AG04450 (cell line): Measurements from ENCODE around the gene ZCCHC24. TPM values are rescaled to one million over a fixed set of nuclear protein-coding genes. Genes with fewer than 3 reads are reported as not detected.

Experiments used
- CTCF ChIA-PET: fragments of 300-600, 350-600 bp; formaldehyde crosslinking; extraction: SDS; loops from one replicate; lab custom pipeline; 2022; ENCODE audit warnings: antibody characterized with exemption, inconsistent platforms; lab: Charles Lee
- POLR2A ChIA-PET: fragments of 350-600 bp; formaldehyde crosslinking; extraction: SDS; loops from one replicate; lab custom pipeline; 2021; ENCODE audit warnings: antibody characterized with exemption, inconsistent platforms; lab: Yijun Ruan, JAX
- DNase-seq: peaks from one replicate; pipeline ENCODE4 v3.0.0-alpha.2; 2011; ENCODE audit warnings: low read depth, low spot score
- H3K27ac ChIP-seq: one replicate; pipeline ENCODE4 v1.5.1; 2012; ENCODE audit warnings: low read depth, low read length, control low read depth
- H3K27me3 ChIP-seq: one replicate; pipeline ENCODE4 v1.6.0; 2012; ENCODE audit warnings: low read length; ENCODE audit not compliant: control insufficient read depth, insufficient read depth
- H3K4me3 ChIP-seq: 2 replicates; pipeline ENCODE4 v1.5.1; 2011; ENCODE audit warnings: mild to moderate bottlenecking, low read depth, low read length, control low read depth
- H3K9me3 ChIP-seq: 2 replicates; pipeline ENCODE4 v1.5.1; 2012; ENCODE audit warnings: low read length; ENCODE audit not compliant: control insufficient read depth, insufficient read depth
- polyA plus RNA-seq: library from polyadenylated mRNA; depleted of rRNA; stranded (reverse); fragments of >200 nt; gene quantifications from 2 replicates; pipeline ENCODE4 v1.2.3, GENCODE V29; 2011
- TF ChIP-seq, protein P1 (sequence below): IDR thresholded peaks from 2 replicates; pipeline ENCODE4 v1.5.1; 2011; ENCODE audit warnings: low read depth, low read length, control low read depth, inconsistent platforms

ZCCHC24 gene
- polyA plus RNA-seq, 1 experiment, result 37.4 TPM

DNA sequence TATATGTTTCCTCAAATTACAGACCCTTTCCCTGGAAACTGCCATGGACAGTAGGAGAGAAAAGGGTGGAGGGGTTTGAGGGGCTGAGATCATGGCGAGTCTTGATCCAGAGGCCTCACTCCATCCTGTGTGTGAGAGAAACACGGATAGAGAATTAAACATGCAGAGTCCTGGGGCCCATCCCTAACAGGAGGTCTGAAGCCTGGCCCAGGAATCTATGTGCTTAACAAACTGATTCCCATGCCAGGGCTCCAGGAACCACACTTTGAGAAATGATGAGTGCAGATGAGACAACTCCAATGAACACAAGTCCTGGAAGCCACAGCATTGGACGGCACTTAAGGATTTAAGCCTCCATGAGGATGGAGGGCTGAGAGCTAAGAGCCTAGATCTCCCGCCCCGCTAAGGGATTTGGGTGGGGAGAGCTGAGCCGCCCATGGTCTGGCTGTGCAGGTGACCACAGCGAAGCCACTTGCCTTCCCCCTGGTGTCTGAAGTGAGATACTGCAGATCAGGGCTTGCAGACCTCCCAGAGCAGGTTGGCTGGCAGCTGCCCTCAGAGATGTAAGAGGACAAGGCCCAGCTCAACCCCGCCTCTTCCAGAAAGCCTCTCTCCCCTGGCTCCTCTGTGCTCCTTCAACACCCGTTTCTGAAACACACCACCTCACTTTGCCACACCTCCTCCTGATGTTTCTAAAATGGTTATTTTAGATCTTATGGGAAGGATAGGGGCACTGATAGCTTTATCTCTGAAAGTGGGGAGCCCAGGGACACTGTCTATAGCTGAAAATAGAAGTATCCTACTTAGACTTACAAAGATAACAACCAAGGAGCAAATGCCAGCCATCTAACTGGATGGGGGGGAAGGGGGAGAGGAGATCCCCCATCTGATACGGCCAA lies 42.1 kb upstream of the ZCCHC24 start:
- Histone ChIP-seq H3K27me3 (no peaks in the 10 kb centered on the region), H3K9me3 (no peaks in the 10 kb centered on the region), H3K4me3 (no peak overlapping the region), H3K27ac (peak overlapping the region; percentile 88)
- POLR2A ChIA-PET, result interaction anchor here (0.5 to 1.9 kb wide), 7 partner anchors 9 to 96 kb away, joined by 3 to 12 read pairs (median 4); no protein-coding TSS in a partner anchor
- no peak for DNase-seq
- TF ChIP-seq, protein P1, sequence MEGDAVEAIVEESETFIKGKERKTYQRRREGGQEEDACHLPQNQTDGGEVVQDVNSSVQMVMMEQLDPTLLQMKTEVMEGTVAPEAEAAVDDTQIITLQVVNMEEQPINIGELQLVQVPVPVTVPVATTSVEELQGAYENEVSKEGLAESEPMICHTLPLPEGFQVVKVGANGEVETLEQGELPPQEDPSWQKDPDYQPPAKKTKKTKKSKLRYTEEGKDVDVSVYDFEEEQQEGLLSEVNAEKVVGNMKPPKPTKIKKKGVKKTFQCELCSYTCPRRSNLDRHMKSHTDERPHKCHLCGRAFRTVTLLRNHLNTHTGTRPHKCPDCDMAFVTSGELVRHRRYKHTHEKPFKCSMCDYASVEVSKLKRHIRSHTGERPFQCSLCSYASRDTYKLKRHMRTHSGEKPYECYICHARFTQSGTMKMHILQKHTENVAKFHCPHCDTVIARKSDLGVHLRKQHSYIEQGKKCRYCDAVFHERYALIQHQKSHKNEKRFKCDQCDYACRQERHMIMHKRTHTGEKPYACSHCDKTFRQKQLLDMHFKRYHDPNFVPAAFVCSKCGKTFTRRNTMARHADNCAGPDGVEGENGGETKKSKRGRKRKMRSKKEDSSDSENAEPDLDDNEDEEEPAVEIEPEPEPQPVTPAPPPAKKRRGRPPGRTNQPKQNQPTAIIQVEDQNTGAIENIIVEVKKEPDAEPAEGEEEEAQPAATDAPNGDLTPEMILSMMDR, result peak; percentile 63
- CTCF ChIA-PET, result interaction anchor here (0.6 to 4.5 kb wide), 14 partner anchors 11 to 113 kb away, joined by 3 to 42 read pairs (median 3); no protein-coding TSS in a partner anchor

DNA sequence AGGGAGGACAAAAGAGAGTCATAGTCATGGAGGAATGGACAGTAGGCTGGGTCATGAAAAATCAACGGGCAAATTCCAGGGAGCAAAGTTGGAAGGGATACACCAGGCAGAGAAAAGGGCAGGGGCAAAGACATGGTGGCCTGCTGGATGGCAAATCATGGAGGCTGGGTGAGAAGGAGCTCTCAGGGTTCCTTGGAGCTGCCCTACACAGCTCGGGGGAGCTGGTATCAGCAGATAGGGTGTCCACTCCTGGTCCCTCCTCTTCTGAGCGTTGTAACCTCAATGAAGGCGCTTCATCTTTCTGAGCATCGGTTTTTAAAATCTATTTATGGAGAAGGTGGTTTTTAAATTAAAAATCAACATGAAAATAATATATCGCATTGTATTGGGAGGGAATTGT lies 39.1 kb upstream of the ZCCHC24 start:
- Histone ChIP-seq H3K27ac (no peak overlapping the region), H3K9me3 (no peaks in the 10 kb centered on the region), H3K4me3 (no peak overlapping the region), H3K27me3 (no peaks in the 10 kb centered on the region)
- ChIA-PET CTCF (no interaction called here), POLR2A (no interaction called here)
- no peak for DNase-seq
- TF ChIP-seq, protein P1, result no peak

DNA sequence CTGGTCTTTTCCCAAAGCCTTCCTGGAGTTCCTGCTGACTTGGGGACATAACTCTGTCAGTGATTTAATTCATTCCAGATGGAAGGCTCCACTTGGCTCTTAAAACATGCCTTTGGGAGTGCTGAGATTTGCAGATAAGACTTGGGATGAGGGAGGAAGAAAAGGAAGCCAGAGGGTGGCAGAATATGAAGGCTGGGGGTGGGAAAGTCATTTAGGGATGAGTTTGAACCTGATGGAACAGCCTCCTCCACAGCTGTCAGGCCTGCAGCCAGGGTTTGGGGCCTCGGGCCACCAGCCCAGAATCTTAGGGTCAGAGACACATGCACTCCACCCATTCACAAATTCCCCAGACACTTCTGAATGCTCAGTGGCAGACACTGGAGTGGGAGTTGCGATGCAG lies 38.5 kb upstream of the ZCCHC24 start:
- Histone ChIP-seq H3K4me3 (no peak overlapping the region), H3K27ac (no peak overlapping the region), H3K9me3 (no peaks in the 10 kb centered on the region), H3K27me3 (no peaks in the 10 kb centered on the region)
- TF ChIP-seq, protein P1, result no peak
- no peak for DNase-seq
- ChIA-PET POLR2A (no interaction called here), CTCF (interaction anchor here (1.9 kb wide), 1 partner anchor 109 kb away, joined by 4 read pairs; no protein-coding TSS in a partner anchor)

DNA sequence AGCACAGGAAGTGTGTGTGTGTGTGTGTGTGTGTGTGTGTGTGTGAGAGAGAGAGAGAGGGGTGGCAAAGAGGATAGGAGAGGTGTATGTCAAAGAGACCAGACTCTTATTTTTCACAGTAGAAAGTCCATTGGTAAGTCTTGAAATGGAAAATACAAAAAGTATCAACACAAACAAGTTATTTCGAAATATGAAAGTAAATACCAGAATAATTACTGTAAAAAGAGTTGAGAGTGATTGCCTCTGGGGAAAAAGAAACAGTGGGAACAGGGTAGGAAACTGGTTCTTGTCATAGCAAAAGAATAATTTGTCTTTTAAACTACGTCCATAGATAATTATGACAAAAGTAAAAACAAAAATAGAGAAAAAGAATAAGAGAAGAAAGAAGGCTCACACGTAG lies 37.9 kb upstream of the ZCCHC24 start:
- no peak for DNase-seq
- no peaks in the 10 kb centered on the region for H3K9me3 ChIP-seq
- H3K4me3 ChIP-seq, result no peak overlapping the region
- no peaks in the 10 kb centered on the region for H3K27me3 ChIP-seq
- TF ChIP-seq, protein P1, result no peak
- POLR2A ChIA-PET, result no interaction called here
- H3K27ac ChIP-seq, result no peak overlapping the region
- CTCF ChIA-PET, result interaction anchor here (1.2 to 1.9 kb wide), 2 partner anchors 15 to 109 kb away, joined by 4 to 5 read pairs; no protein-coding TSS in a partner anchor

DNA sequence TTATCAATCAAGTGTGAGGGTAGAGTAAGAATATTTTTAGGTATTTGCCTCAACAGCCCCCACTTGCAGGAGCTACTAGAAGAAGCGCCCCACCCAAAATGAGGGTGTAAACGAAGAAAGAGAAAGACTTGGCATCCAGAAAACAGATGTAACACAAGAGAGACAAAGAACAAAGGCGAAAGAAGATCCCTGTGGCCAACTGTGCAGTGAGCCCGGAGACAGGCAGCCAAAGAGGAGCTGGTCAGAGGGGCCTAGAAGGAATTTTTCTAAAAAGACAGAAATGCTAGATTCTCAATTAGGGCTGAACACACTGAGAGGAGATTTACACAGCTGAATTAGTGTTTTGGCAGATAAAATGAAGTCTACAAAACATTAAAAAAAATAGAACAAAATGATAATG lies 37.3 kb upstream of the ZCCHC24 start:
- CTCF ChIA-PET, result interaction anchor here (1.2 to 1.9 kb wide), 2 partner anchors 15 to 108 kb away, joined by 4 to 5 read pairs; no protein-coding TSS in a partner anchor
- POLR2A ChIA-PET, result no interaction called here
- H3K27me3 ChIP-seq, result no peaks in the 10 kb centered on the region
- DNase-seq, result no peak
- TF ChIP-seq, protein P1, result no peak
- H3K9me3 ChIP-seq, result no peaks in the 10 kb centered on the region
- no peak overlapping the region for H3K27ac ChIP-seq
- H3K4me3 ChIP-seq, result no peak overlapping the region
